Measurements from ENCODE around the gene MBD3L4. TPM values are rescaled to one million over a fixed set of nuclear protein-coding genes. Genes with fewer than 3 reads are reported as not detected.
"Not testable (repeated sequence)": the region's sequence is repeated elsewhere in the genome, so short reads cannot be mapped to it uniquely, and the experiment has no call there.

The MBD3L4 gene
- total RNA-seq, result not detected
- polyA plus RNA-seq, result not detected

DNA sequence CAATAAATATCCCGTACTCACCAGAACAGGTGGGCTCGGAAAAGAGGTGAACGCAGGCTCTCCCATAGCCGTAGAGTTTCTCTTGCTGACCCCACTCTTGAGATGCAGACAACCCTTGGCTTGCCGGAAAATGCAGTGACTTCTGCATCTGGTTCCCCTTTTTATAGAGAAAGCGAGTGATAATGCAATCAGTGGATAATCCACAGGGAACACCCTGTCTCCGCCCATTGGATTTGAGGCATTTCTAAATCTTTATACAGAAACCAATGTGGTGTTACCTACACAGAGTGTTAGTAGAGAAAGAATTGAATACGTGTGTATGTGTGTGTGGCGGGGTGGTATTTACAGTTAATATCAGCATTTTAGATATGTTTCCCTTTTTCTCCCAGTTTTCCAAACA is at the start of gene MBD3L4:
Gene MBD3L4 (minus strand): TSS at position 101 of the 400 bp plus-strand sequence. CDS start 35 bp downstream, at position 66.
- H3K4me1 ChIP-seq (ENCODE audit: insufficient read depth); H3K36me3 ChIP-seq (ENCODE audit: insufficient read depth); H3K27ac ChIP-seq (ENCODE audit: low read depth); DNase-seq (ENCODE audit: extremely low spot score); H3K4me3 ChIP-seq (ENCODE audit: low read depth, low read length): not testable (repeated sequence)
- WGBS, result no CpG with 5 or more reads among the region's 9 CpGs

DNA sequence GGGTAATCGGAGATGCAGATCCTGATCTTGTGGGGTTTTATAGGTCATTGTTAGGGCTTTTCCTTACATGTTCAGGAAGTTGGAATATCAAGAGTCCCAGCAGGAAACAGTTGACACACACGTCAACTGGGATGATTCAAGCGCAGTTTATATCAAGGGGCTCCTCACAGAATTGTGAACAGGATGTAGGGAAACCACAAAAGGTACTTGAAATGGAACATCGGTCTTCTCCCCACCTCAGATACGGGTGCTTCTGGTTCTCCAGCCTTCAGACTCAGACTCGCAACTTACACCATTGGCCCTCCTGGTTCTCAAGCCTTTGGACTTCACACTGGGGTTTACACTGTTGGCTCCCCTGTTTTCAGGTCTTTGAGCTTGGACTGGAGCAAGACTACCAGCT is 49.0 kb upstream of the MBD3L4 start:
- Histone ChIP-seq H3K4me3 (ENCODE audit: low read depth, low read length) (no peak overlapping the region), H3K4me1 (ENCODE audit: insufficient read depth) (no peaks in the 10 kb centered on the region), H3K27ac (ENCODE audit: low read depth) (no peak overlapping the region), H3K36me3 (ENCODE audit: insufficient read depth) (peaks cover under 1% of the 10 kb centered on the region)
- no peak for DNase-seq (ENCODE audit: extremely low spot score)
- WGBS, result 93% methylated on average over 6 of the region's 6 CpGs

DNA sequence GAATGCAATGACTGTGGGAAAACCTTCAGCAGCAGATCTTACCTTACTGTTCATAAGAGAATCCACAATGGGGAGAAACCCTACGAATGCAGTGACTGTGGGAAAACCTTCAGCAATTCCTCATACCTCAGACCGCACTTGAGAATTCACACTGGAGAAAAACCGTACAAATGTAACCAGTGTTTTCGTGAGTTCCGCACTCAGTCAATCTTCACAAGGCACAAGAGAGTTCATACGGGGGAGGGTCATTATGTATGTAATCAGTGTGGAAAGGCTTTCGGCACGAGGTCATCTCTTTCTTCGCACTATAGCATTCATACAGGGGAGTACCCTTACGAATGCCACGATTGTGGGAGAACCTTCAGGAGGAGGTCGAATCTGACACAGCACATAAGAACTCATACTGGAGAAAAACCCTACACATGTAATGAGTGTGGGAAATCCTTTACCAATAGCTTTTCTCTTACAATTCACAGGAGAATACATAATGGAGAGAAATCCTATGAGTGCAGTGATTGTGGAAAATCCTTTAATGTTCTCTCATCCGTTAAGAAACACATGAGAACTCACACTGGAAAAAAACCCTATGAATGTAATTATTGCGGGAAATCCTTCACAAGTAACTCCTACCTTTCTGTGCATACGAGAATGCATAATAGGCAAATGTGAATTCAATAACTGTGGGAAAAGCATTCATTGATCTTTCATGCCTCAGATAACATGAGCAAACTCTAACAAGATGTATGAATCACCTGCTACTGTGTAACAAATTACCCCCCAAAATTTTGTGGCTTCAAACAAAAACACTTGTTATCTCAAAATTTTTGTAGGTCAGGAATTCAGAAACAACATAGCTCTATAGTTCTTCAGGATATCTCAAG is 43.3 kb upstream of the MBD3L4 start:
- peaks cover 39% of the 10 kb centered on the region for H3K36me3 ChIP-seq (ENCODE audit: insufficient read depth)
- DNase-seq (ENCODE audit: extremely low spot score), result no peak
- H3K4me3 ChIP-seq (ENCODE audit: low read depth, low read length), result no peak overlapping the region
- WGBS, result 98% methylated on average over 15 of the region's 15 CpGs
- no peaks in the 10 kb centered on the region for H3K4me1 ChIP-seq (ENCODE audit: insufficient read depth)
- H3K27ac ChIP-seq (ENCODE audit: low read depth), result no peak overlapping the region

DNA sequence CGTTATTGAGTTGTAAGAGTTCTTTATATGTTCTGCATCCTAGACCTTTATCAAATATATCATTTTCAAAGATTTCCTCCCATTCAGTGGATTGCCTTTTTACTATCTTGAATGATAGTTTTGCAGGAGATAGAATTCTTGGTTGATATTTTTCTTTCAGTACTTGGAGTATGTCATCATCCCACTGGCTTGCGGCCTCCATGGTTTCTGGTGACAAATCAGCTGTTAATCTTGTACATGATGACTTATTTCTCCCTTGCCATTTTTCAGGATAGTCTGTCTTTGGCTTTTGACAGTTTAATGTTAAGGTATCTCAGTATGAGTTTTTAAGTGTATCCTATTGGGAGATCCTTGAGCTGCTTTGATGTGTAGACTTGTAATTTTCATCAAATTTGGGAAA is 38.0 kb upstream of the MBD3L4 start:
- Histone ChIP-seq H3K27ac (ENCODE audit: low read depth) (no peak overlapping the region), H3K4me1 (ENCODE audit: insufficient read depth) (no peaks in the 10 kb centered on the region), H3K36me3 (ENCODE audit: insufficient read depth) (peaks cover 55% of the 10 kb centered on the region), H3K4me3 (ENCODE audit: low read depth, low read length) (no peak overlapping the region)
- DNase-seq (ENCODE audit: extremely low spot score), result no peak
- 97% methylated on average over 2 of the region's 2 CpGs for whole genome bisulfite sequencing

DNA sequence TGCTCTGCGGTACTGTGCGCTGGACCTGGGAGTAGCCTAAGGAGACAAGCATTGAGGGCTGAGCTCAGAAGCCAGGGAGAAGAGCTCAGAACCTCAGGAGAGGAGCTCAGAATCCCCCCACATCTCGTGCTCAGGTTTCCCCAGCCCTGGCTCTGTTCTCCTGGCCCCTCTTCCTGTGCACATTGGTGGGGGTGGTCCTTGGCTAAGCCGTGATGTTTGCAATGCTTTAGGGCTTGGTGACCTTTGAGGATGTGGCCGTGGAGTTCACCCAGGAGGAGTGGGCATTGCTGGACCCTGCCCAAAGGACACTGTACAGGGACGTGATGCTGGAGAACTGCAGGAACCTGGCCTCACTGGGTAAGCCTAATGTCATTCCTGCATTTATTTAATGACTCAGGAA is 36.2 kb upstream of the MBD3L4 start:
- DNase-seq (ENCODE audit: extremely low spot score), result no peak
- H3K36me3 ChIP-seq (ENCODE audit: insufficient read depth), result peaks cover 52% of the 10 kb centered on the region
- H3K4me1 ChIP-seq (ENCODE audit: insufficient read depth), result no peaks in the 10 kb centered on the region
- 97% methylated on average over 6 of the region's 6 CpGs for WGBS
- no peak overlapping the region for H3K27ac ChIP-seq (ENCODE audit: low read depth)
- H3K4me3 ChIP-seq (ENCODE audit: low read depth, low read length), result no peak overlapping the region

DNA sequence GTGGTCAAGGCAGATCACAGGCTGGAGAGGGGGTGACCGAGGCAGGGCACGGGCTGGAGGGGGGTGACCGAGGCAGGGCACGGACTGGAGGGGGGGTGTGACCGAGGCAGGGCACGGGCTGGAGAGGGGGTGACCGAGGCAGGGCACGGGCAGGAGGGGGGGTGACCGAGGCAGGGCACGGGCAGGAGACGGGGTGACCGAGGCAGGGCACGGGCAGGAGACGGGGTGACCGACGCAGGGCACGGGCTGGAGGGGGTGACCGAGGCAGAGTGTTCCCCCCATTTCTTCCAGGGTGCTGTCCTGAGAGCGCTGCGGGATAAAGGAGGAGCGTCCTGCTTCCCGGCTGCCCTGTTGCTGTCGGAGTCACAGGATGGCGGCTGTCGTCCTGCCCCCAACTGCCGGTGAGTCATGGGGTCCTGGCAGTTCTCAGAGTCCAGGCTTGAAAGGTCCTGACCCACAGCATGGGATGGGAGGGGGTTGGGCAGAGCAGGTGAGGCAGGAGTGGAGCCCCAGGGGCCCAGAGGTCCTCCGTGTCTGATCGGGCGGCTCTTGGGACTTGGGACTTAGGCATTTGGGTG is 34.8 kb upstream of the MBD3L4 start:
- no peak for DNase-seq (ENCODE audit: extremely low spot score)
- H3K36me3 ChIP-seq (ENCODE audit: insufficient read depth), result peaks cover 43% of the 10 kb centered on the region
- no peak overlapping the region for H3K27ac ChIP-seq (ENCODE audit: low read depth)
- no peaks in the 10 kb centered on the region for H3K4me1 ChIP-seq (ENCODE audit: insufficient read depth)
- H3K4me3 ChIP-seq (ENCODE audit: low read depth, low read length), result no peak overlapping the region
- WGBS, result 98% methylated on average over 29 of the region's 29 CpGs

GRCh38 chr19:7072541-7072940 is 32.6 kb upstream of the MBD3L4 start:
- whole genome bisulfite sequencing, result 93% methylated on average over 6 of the region's 6 CpGs
- H3K4me3 ChIP-seq (ENCODE audit: low read depth, low read length), result no peak overlapping the region
- peaks cover 35% of the 10 kb centered on the region for H3K36me3 ChIP-seq (ENCODE audit: insufficient read depth)
- H3K27ac ChIP-seq (ENCODE audit: low read depth), result no peak overlapping the region
- no peaks in the 10 kb centered on the region for H3K4me1 ChIP-seq (ENCODE audit: insufficient read depth)
- DNase-seq (ENCODE audit: extremely low spot score), result no peak

DNA sequence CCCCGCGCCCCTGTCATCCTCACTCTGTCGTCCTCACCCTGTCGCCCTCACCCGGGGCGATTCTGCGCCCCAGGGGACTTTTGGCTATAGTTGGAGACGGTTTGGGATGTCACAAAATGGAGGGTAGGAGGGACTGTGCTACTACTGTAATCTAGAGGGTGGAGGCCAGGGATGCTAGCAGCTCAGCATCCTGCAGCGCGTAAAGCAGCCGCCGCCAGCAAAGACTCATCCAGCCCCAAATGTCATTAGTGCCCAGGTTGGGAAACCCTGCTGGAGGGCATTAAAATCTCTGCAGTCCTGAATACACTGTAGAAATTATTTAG is 29.9 kb upstream of the MBD3L4 start:
- H3K4me3 ChIP-seq (ENCODE audit: low read depth, low read length), result peak overlapping the region; percentile 97
- H3K27ac ChIP-seq (ENCODE audit: low read depth), result peak overlapping the region; percentile 15
- no peak for DNase-seq (ENCODE audit: extremely low spot score)
- H3K36me3 ChIP-seq (ENCODE audit: insufficient read depth), result peaks cover 16% of the 10 kb centered on the region
- under 1% methylated on average over 12 of the region's 12 CpGs for WGBS
- no peaks in the 10 kb centered on the region for H3K4me1 ChIP-seq (ENCODE audit: insufficient read depth)

DNA sequence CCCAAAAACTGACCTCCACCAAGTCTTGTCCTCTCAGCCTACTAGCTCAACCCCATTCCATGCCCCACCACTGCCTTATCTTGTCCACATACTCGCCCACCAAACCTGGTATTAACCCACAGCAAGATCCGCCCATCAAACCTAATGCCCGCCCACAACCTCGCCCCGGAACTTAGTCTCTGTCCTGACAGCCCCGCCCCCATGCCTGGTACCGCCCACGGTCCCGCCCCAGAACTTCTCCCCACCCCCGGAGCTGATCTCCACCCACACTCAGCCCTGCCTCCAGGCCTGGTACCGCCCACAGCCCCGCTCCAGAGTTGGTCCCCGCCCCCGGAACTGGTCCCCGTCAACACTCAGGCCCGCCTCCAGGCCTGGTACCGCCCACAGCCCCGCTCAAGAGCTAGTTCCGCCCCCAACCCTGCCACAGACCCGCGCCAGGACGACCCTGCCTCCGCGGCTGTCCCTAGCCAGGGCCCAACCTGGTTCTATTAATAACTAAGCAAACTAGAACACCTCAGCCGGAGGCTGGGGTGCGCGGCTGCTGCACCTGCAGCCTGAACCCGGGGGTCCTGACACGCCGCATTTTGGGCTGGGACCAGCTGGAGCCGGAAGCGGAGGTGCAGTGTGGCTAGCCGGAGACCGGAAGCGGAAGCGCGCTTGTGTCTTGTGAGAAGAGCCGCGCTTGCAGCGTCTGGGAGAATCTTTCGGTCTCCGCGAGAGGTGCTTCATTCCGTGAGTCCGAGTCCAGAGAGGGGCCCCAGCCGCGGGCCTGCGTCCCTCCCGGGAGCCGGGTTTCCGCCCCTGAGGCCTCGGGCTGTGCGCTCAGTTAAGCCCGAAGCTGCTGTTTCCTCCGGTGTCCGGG is 29.3 kb upstream of the MBD3L4 start, which contains the start of gene ZNF557:
Gene ZNF557 (plus strand): TSS at position 662 of the 862 bp plus-strand sequence. CDS start 5,372 bp downstream, outside the sequence.
- H3K4me3 ChIP-seq (ENCODE audit: low read depth, low read length), result peak within 1 kb of the TSS; percentile 97
- H3K36me3 ChIP-seq (ENCODE audit: insufficient read depth), result peaks cover 12% of the 10 kb centered on the region
- WGBS, result under 1% methylated on average over 56 of the region's 56 CpGs
- peak within 1 kb of the TSS; percentile 15 for H3K27ac ChIP-seq (ENCODE audit: low read depth)
- DNase-seq (ENCODE audit: extremely low spot score), result peak; percentile 92
- H3K4me1 ChIP-seq (ENCODE audit: insufficient read depth), result no peaks in the 10 kb centered on the region

- Histone ChIP-seq H3K27ac (ENCODE audit: low read depth) (no peak overlapping the region), H3K4me3 (ENCODE audit: low read depth, low read length) (no peak overlapping the region), H3K36me3 (ENCODE audit: insufficient read depth) (peaks cover 12% of the 10 kb centered on the region), H3K4me1 (ENCODE audit: insufficient read depth) (no peaks in the 10 kb centered on the region)
- DNase-seq (ENCODE audit: extremely low spot score), result no peak
- WGBS, result 86% methylated on average over 6 of the region's 6 CpGs
Measured at GRCh38 chr19:7068599-7068998, 28.6 kb upstream of the MBD3L4 start.

DNA sequence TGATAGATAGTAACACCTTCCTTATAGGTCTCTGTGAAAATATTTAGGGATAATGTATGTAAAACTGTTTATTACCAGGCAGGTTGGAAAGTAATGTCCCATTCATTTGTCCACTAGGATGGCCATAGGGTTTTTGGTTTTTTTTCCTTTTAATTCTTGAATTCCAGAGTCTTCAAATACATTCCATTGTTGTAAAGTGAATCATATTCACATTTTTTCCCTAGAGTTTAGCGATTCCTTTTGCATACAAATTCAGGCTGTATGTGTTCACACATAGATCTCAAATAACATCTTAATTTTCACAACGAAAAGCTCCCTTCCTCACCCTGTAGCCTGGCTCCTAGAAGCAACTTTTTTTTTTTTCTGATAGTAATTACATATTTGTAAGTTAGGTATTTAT is 27.7 kb upstream of the MBD3L4 start:
- DNase-seq (ENCODE audit: extremely low spot score), result no peak
- Histone ChIP-seq H3K36me3 (ENCODE audit: insufficient read depth) (peaks cover 8% of the 10 kb centered on the region), H3K4me1 (ENCODE audit: insufficient read depth) (no peaks in the 10 kb centered on the region), H3K27ac (ENCODE audit: low read depth) (no peak overlapping the region), H3K4me3 (ENCODE audit: low read depth, low read length) (no peak overlapping the region)
- 89% methylated on average over 2 of the region's 2 CpGs for WGBS

- not testable (repeated sequence) for H3K27ac ChIP-seq (ENCODE audit: low read depth); H3K36me3 ChIP-seq (ENCODE audit: insufficient read depth); H3K4me1 ChIP-seq (ENCODE audit: insufficient read depth); DNase-seq (ENCODE audit: extremely low spot score); H3K4me3 ChIP-seq (ENCODE audit: low read depth, low read length)
- 50% methylated on average over 13 of the region's 13 CpGs for WGBS
Measured at GRCh38 chr19:7067122-7067521, 27.1 kb upstream of the MBD3L4 start.

DNA sequence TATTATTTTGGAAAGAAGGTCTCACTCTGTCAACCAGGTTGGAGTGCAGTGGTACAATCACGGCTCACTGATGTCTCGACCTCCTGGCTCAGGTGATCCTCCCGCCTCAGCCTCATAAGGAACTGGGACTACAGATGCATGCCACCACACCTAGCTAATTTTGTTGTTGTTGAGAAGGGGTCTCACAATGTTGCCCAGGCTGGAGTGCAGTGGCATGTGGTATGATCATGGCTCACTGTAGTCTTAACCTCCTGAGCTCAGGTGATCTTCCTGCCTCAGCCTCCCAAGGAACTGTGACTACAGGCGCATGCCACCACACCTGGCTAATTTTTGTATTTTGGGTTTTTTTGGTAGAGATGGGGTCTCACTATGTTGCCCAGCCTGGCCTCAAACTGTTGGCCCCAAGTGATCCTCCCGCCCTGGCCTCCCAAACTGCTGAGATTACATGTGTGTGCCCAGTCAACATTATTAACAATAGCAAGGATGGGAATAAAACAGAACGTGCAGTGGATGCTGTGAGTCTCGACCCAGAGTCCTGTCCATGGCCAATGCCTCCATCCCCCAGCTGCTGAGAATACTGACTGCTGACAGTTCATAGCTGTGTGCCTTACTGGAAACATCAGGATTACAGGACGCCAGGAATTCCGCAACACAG is 23.9 kb upstream of the MBD3L4 start:
- H3K4me3 ChIP-seq (ENCODE audit: low read depth, low read length), result no peak overlapping the region
- no peak overlapping the region for H3K27ac ChIP-seq (ENCODE audit: low read depth)
- DNase-seq (ENCODE audit: extremely low spot score), result no peak
- no peaks in the 10 kb centered on the region for H3K36me3 ChIP-seq (ENCODE audit: insufficient read depth)
- H3K4me1 ChIP-seq (ENCODE audit: insufficient read depth), result no peaks in the 10 kb centered on the region
- WGBS, result 92% methylated on average over 9 of the region's 9 CpGs
